ENCODE data around the gene TPSB2.

The TPSB2 gene

GRCh38 chr16:1213796-1214372 is 16.1 kb downstream of the TPSB2 start:
- Histone ChIP-seq H3K9me3 (ENCODE audit: control insufficient read depth, low read depth, low read length) (no peaks in the 10 kb centered on the region), H3K4me3 (ENCODE audit: low read length) (no peak overlapping the region), H3K36me3 (ENCODE audit: control insufficient read depth, low read depth, low read length) (peaks cover 12% of the 10 kb centered on the region), H3K9ac (ENCODE audit: low read length) (no peak overlapping the region), H3K27me3 (ENCODE audit: control insufficient read depth, insufficient read depth, low read length) (no peaks in the 10 kb centered on the region), H3K4me1 (ENCODE audit: control insufficient read depth, low read depth, low read length) (no peaks in the 10 kb centered on the region), H3K27ac (ENCODE audit: low read length) (no peak overlapping the region)

GRCh38 chr16:1213231-1213630 is 16.8 kb downstream of the TPSB2 start:
- Histone ChIP-seq H3K27me3 (ENCODE audit: control insufficient read depth, insufficient read depth, low read length) (no peaks in the 10 kb centered on the region), H3K27ac (ENCODE audit: low read length) (no peak overlapping the region), H3K4me1 (ENCODE audit: control insufficient read depth, low read depth, low read length) (no peaks in the 10 kb centered on the region), H3K9ac (ENCODE audit: low read length) (no peak overlapping the region), H3K9me3 (ENCODE audit: control insufficient read depth, low read depth, low read length) (no peaks in the 10 kb centered on the region), H3K36me3 (ENCODE audit: control insufficient read depth, low read depth, low read length) (peaks cover 14% of the 10 kb centered on the region), H3K4me3 (ENCODE audit: low read length) (no peak overlapping the region)

- Histone ChIP-seq H3K27ac (ENCODE audit: low read length) (no peak overlapping the region), H3K4me1 (ENCODE audit: control insufficient read depth, low read depth, low read length) (no peaks in the 10 kb centered on the region), H3K36me3 (ENCODE audit: control insufficient read depth, low read depth, low read length) (peaks cover 15% of the 10 kb centered on the region), H3K9ac (ENCODE audit: low read length) (no peak overlapping the region), H3K4me3 (ENCODE audit: low read length) (no peak overlapping the region), H3K9me3 (ENCODE audit: control insufficient read depth, low read depth, low read length) (no peaks in the 10 kb centered on the region), H3K27me3 (ENCODE audit: control insufficient read depth, insufficient read depth, low read length) (no peaks in the 10 kb centered on the region)
Observed at GRCh38 chr16:1212616-1213194, 17.3 kb downstream of the TPSB2 start.

- Histone ChIP-seq H3K27me3 (ENCODE audit: control insufficient read depth, insufficient read depth, low read length) (no peaks in the 10 kb centered on the region), H3K9ac (ENCODE audit: low read length) (no peak overlapping the region)
Observed at GRCh38 chr16:1211451-1212268, 18.3 kb downstream of the TPSB2 start.

GRCh38 chr16:1210461-1210860 is 19.5 kb downstream of the TPSB2 start:
- Histone ChIP-seq H3K27ac (ENCODE audit: low read length) (no peak overlapping the region), H3K9me3 (ENCODE audit: control insufficient read depth, low read depth, low read length) (no peaks in the 10 kb centered on the region), H3K27me3 (ENCODE audit: control insufficient read depth, insufficient read depth, low read length) (no peaks in the 10 kb centered on the region), H3K4me3 (ENCODE audit: low read length) (no peak overlapping the region), H3K4me1 (ENCODE audit: control insufficient read depth, low read depth, low read length) (no peaks in the 10 kb centered on the region), H3K9ac (ENCODE audit: low read length) (no peak overlapping the region), H3K36me3 (ENCODE audit: control insufficient read depth, low read depth, low read length) (peaks cover 10% of the 10 kb centered on the region)

More at GRCh38 chr16:1211451-1212268, 18.3 kb downstream of the TPSB2 start:
- H3K4me1 ChIP-seq (ENCODE audit: control insufficient read depth, low read depth, low read length), result no peaks in the 10 kb centered on the region
- H3K9me3 ChIP-seq (ENCODE audit: control insufficient read depth, low read depth, low read length), result no peaks in the 10 kb centered on the region
- H3K4me3 ChIP-seq (ENCODE audit: low read length), result no peak overlapping the region
- no peak overlapping the region for H3K27ac ChIP-seq (ENCODE audit: low read length)
- H3K36me3 ChIP-seq (ENCODE audit: control insufficient read depth, low read depth, low read length), result peaks cover 11% of the 10 kb centered on the region

GRCh38 chr16:1209081-1209480 is 20.9 kb downstream of the TPSB2 start:
- peaks cover 7% of the 10 kb centered on the region for H3K36me3 ChIP-seq (ENCODE audit: control insufficient read depth, low read depth, low read length)
- no peaks in the 10 kb centered on the region for H3K4me1 ChIP-seq (ENCODE audit: control insufficient read depth, low read depth, low read length)
- H3K27ac ChIP-seq (ENCODE audit: low read length), result no peak overlapping the region

GRCh38 chr16:1208239-1208830 is 21.6 kb downstream of the TPSB2 start:
- no peaks in the 10 kb centered on the region for H3K27me3 ChIP-seq (ENCODE audit: control insufficient read depth, insufficient read depth, low read length)
- no peaks in the 10 kb centered on the region for H3K4me1 ChIP-seq (ENCODE audit: control insufficient read depth, low read depth, low read length)
- no peaks in the 10 kb centered on the region for H3K9me3 ChIP-seq (ENCODE audit: control insufficient read depth, low read depth, low read length)
- no peak overlapping the region for H3K27ac ChIP-seq (ENCODE audit: low read length)
- no peak overlapping the region for H3K9ac ChIP-seq (ENCODE audit: low read length)
- no peak overlapping the region for H3K4me3 ChIP-seq (ENCODE audit: low read length)
- peaks cover 7% of the 10 kb centered on the region for H3K36me3 ChIP-seq (ENCODE audit: control insufficient read depth, low read depth, low read length)

More at GRCh38 chr16:1209081-1209480, 20.9 kb downstream of the TPSB2 start:
- Histone ChIP-seq H3K9ac (ENCODE audit: low read length) (no peak overlapping the region), H3K9me3 (ENCODE audit: control insufficient read depth, low read depth, low read length) (no peaks in the 10 kb centered on the region), H3K4me3 (ENCODE audit: low read length) (no peak overlapping the region), H3K27me3 (ENCODE audit: control insufficient read depth, insufficient read depth, low read length) (no peaks in the 10 kb centered on the region)

- H3K4me1 ChIP-seq (ENCODE audit: control insufficient read depth, low read depth, low read length), result no peaks in the 10 kb centered on the region
- H3K27ac ChIP-seq (ENCODE audit: low read length), result no peak overlapping the region
- no peak overlapping the region for H3K9ac ChIP-seq (ENCODE audit: low read length)
- H3K27me3 ChIP-seq (ENCODE audit: control insufficient read depth, insufficient read depth, low read length), result no peaks in the 10 kb centered on the region
- H3K4me3 ChIP-seq (ENCODE audit: low read length), result no peak overlapping the region
- peaks cover 10% of the 10 kb centered on the region for H3K36me3 ChIP-seq (ENCODE audit: control insufficient read depth, low read depth, low read length)
- H3K9me3 ChIP-seq (ENCODE audit: control insufficient read depth, low read depth, low read length), result no peaks in the 10 kb centered on the region
Observed at GRCh38 chr16:1206786-1207185, 23.2 kb downstream of the TPSB2 start.

GRCh38 chr16:1206326-1206725 is 23.7 kb downstream of the TPSB2 start:
- no peak overlapping the region for H3K4me3 ChIP-seq (ENCODE audit: low read length)
- peaks cover 6% of the 10 kb centered on the region for H3K36me3 ChIP-seq (ENCODE audit: control insufficient read depth, low read depth, low read length)
- no peaks in the 10 kb centered on the region for H3K27me3 ChIP-seq (ENCODE audit: control insufficient read depth, insufficient read depth, low read length)
- no peak overlapping the region for H3K9ac ChIP-seq (ENCODE audit: low read length)
- H3K27ac ChIP-seq (ENCODE audit: low read length), result no peak overlapping the region
- H3K9me3 ChIP-seq (ENCODE audit: control insufficient read depth, low read depth, low read length), result no peaks in the 10 kb centered on the region
- H3K4me1 ChIP-seq (ENCODE audit: control insufficient read depth, low read depth, low read length), result no peaks in the 10 kb centered on the region

- no peaks in the 10 kb centered on the region for H3K9me3 ChIP-seq (ENCODE audit: control insufficient read depth, low read depth, low read length)
- no peak overlapping the region for H3K9ac ChIP-seq (ENCODE audit: low read length)
- no peak overlapping the region for H3K27ac ChIP-seq (ENCODE audit: low read length)
- H3K36me3 ChIP-seq (ENCODE audit: control insufficient read depth, low read depth, low read length), result peaks cover 6% of the 10 kb centered on the region
- no peak overlapping the region for H3K4me3 ChIP-seq (ENCODE audit: low read length)
- no peaks in the 10 kb centered on the region for H3K4me1 ChIP-seq (ENCODE audit: control insufficient read depth, low read depth, low read length)
- no peaks in the 10 kb centered on the region for H3K27me3 ChIP-seq (ENCODE audit: control insufficient read depth, insufficient read depth, low read length)
Observed at GRCh38 chr16:1204933-1205332, 25.1 kb downstream of the TPSB2 start.

- H3K4me1 ChIP-seq (ENCODE audit: control insufficient read depth, low read depth, low read length), result no peaks in the 10 kb centered on the region
- H3K27me3 ChIP-seq (ENCODE audit: control insufficient read depth, insufficient read depth, low read length), result no peaks in the 10 kb centered on the region
- no peak overlapping the region for H3K4me3 ChIP-seq (ENCODE audit: low read length)
- H3K9me3 ChIP-seq (ENCODE audit: control insufficient read depth, low read depth, low read length), result no peaks in the 10 kb centered on the region
- H3K9ac ChIP-seq (ENCODE audit: low read length), result no peak overlapping the region
- peaks cover 3% of the 10 kb centered on the region for H3K36me3 ChIP-seq (ENCODE audit: control insufficient read depth, low read depth, low read length)
- H3K27ac ChIP-seq (ENCODE audit: low read length), result no peak overlapping the region
Observed at GRCh38 chr16:1202274-1202673, 27.7 kb downstream of the TPSB2 start.

All from iPS-18a (cell line).